ENCODE results near the gene ZBTB44. TPM values are rescaled to one million over a fixed set of nuclear protein-coding genes. Genes with fewer than 3 reads are reported as not detected.
"Not testable (repeated sequence)": the region's sequence is repeated elsewhere in the genome, so short reads cannot be mapped to it uniquely, and the experiment has no call there.

The ZBTB44 gene
- total RNA-seq, 6 donors from 2014 or later: 40.3 to 91.7 (median 51.2) TPM

- Histone ChIP-seq H3K27me3 (no peaks in the 10 kb centered on the region), H3K27ac (no peak overlapping the region), H3K9me3 (peaks cover 0 to 9% (median 0%) of the 10 kb centered on the region in 4 donors), H3K4me1 (no peaks in the 10 kb centered on the region), H3K4me3 (no peak overlapping the region), H3K36me3 (no peaks in the 10 kb centered on the region)
- TF ChIP-seq POLR2AphosphoS5 (IDR thresholded peaks at IDR 0.05) (no peak), EP300 (IDR thresholded peaks at IDR 0.05) (no peak), CTCF (IDR thresholded peaks at IDR 0.05) (no peak), POLR2A (IDR thresholded peaks at IDR 0.05) (no peak)
- ATAC-seq (ENCODE audit: low FRiP score in 2 of 2): no peak
- DNase-seq: no peak
- 71 to 76% methylated on average over 3 of the region's 3 CpGs for WGBS, 2 donors
Measured at GRCh38 chr11:130340671-130341319, 26.1 kb upstream of the ZBTB44 start.

DNA sequence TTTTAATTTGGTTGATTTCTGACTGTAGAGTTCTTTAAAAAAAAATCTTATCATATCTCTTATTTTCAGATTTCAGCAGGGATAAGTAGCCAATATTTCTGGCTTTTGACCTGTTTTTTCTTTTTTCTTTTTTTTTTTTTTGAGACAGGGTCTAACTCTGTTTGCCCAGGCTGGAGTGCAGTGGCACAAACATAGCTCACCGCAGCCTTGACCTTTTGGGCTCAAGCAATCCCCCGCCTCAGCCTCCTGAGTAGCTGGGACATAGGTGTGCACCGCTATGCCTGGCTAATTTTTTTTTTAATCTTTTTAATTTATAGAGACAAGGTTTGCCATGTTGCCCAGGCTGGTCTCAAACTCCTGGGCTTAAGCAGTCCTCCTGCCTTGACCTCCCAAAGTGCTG lies 23.9 kb upstream of the ZBTB44 start:
- DNase-seq (no peak), ATAC-seq (ENCODE audit: low FRiP score in 2 of 2) (no peak)
- TF ChIP-seq EP300 (IDR thresholded peaks at IDR 0.05) (no peak), CTCF (IDR thresholded peaks at IDR 0.05) (no peak), POLR2AphosphoS5 (IDR thresholded peaks at IDR 0.05) (no peak), POLR2A (IDR thresholded peaks at IDR 0.05) (no peak)
- no peak overlapping the region for H3K27ac ChIP-seq
- H3K27me3 ChIP-seq: no peaks in the 10 kb centered on the region
- no peak overlapping the region for H3K4me3 ChIP-seq
- no peaks in the 10 kb centered on the region for H3K36me3 ChIP-seq
- peaks cover 0 to 9% (median 0%) of the 10 kb centered on the region in 4 donors for H3K9me3 ChIP-seq
- H3K4me1 ChIP-seq: no peaks in the 10 kb centered on the region
- 91 to 96% methylated on average over 3 of the region's 3 CpGs for WGBS, 2 donors

GRCh38 chr11:130337281-130338089 lies 22.8 kb upstream of the ZBTB44 start:
- ATAC-seq (ENCODE audit: low FRiP score in 2 of 2) (no peak), DNase-seq (peak in 1 of 2 donors; percentile 67)
- WGBS, 2 donors: 91 to 94% methylated on average over 8 to 14 of the region's 36 CpGs
- TF ChIP-seq POLR2A (IDR thresholded peaks at IDR 0.05) (no peak), EP300 (IDR thresholded peaks at IDR 0.05) (no peak), POLR2AphosphoS5 (IDR thresholded peaks at IDR 0.05) (no peak)
- no peaks in the 10 kb centered on the region for H3K4me1 ChIP-seq
- peaks cover 0 to 9% (median 0%) of the 10 kb centered on the region in 4 donors for H3K9me3 ChIP-seq
- H3K27me3 ChIP-seq: no peaks in the 10 kb centered on the region
- H3K36me3 ChIP-seq: no peaks in the 10 kb centered on the region
- H3K27ac ChIP-seq: no peak overlapping the region
- H3K4me3 ChIP-seq: no peak overlapping the region

- H3K36me3 ChIP-seq; H3K27me3 ChIP-seq; H3K9me3 ChIP-seq; H3K4me3 ChIP-seq; H3K4me1 ChIP-seq; ATAC-seq (ENCODE audit: low FRiP score in 2 of 2); H3K27ac ChIP-seq: not testable (repeated sequence)
- 94 to 96% methylated on average over 19 of the region's 19 CpGs for WGBS, 2 donors
- peak in 1 of 2 donors; percentile 31 for DNase-seq
Measured at GRCh38 chr11:130331397-130331796, 16.7 kb upstream of the ZBTB44 start.

- H3K27ac ChIP-seq: no peak overlapping the region
- ATAC-seq (ENCODE audit: low FRiP score in 2 of 2) (no peak), DNase-seq (no peak)
- TF ChIP-seq POLR2AphosphoS5 (IDR thresholded peaks at IDR 0.05): no peak
- no peak for TF ChIP-seq CTCF (IDR thresholded peaks at IDR 0.05)
- no peak for TF ChIP-seq POLR2A (IDR thresholded peaks at IDR 0.05)
- TF ChIP-seq EP300 (IDR thresholded peaks at IDR 0.05): no peak
- H3K4me1 ChIP-seq: no peaks in the 10 kb centered on the region
- 82 to 92% methylated on average over 1 of the region's 1 CpG for WGBS, 2 donors
- H3K9me3 ChIP-seq: no peaks in the 10 kb centered on the region
- no peaks in the 10 kb centered on the region for H3K27me3 ChIP-seq
- no peaks in the 10 kb centered on the region for H3K36me3 ChIP-seq
- no peak overlapping the region for H3K4me3 ChIP-seq
Measured at GRCh38 chr11:130330101-130330684, 15.5 kb upstream of the ZBTB44 start.
